Transverse colon (tissue), 4 donors: Measurements from ENCODE around the gene CLEC18A. TPM values are rescaled to one million over a fixed set of nuclear protein-coding genes. Genes with fewer than 3 reads are reported as not detected.
"Not testable (repeated sequence)": the region's sequence is repeated elsewhere in the genome, so short reads cannot be mapped to it uniquely, and the experiment has no call there.

Experiments used
- DNase-seq: peaks from one replicate; pipeline ENCODE4 v3.0.0-alpha.2; 2019
- H3K27ac ChIP-seq, 4 donors: fragments of 200-600 bp; sonication (generic); 2 replicates each; pipeline ENCODE4 v1.5.1; 2016 to 2018; ENCODE audit warnings: inconsistent platforms in 4 of 4
- H3K27me3 ChIP-seq: fragments of 200-600 bp; sonication (generic); 2 replicates; pipeline ENCODE4 v1.5.1; 2017; ENCODE audit warnings: inconsistent platforms
- H3K36me3 ChIP-seq, 4 donors: fragments of 200-600 bp; sonication (generic); 2 replicates each; pipeline ENCODE4 v1.5.1; 2017 to 2019; ENCODE audit warnings: inconsistent platforms in 4 of 4
- H3K4me1 ChIP-seq, 4 donors: fragments of 200-600 bp; sonication (generic); 2 replicates each; pipeline ENCODE4 v1.5.1; 2017 to 2020; ENCODE audit warnings: inconsistent platforms in 4 of 4
- H3K4me3 ChIP-seq, 4 donors: fragments of 200-600 bp; sonication (generic); 1 replicate in 1 of 4; 2 replicates in 3 of 4; pipeline versions ENCODE4 v1.5.1 to v1.6.1; 2017 to 2019; ENCODE audit warnings: inconsistent platforms in 4 of 4
- H3K9me3 ChIP-seq, 2 donors: fragments of 200-600 bp; sonication (generic); 2 replicates each; pipeline ENCODE4 v1.5.1; 2017 to 2019; ENCODE audit warnings: inconsistent platforms in 2 of 2
- CTCF ChIP-seq, 5 experiments: fragments of 200-600 bp in 3 of 5; fragments of 450-650 bp in 2 of 5; sonication (generic) in 3 of 5; IDR thresholded peaks; 1 replicate in 2 of 5; 2 replicates in 3 of 5; pipeline ENCODE4 v1.5.1; 2016 to 2017; ENCODE audit warnings: antibody characterized with exemption in 5 of 5, inconsistent platforms in 3 of 5, mild to moderate bottlenecking in 2 of 5, moderate library complexity in 1 of 5
- EP300 ChIP-seq: sonication (generic); formaldehyde crosslinking; IDR thresholded peaks from one replicate; pipeline ENCODE4 v1.6.1; 2017; ENCODE audit warnings: antibody characterized with exemption, low read depth
- POLR2A ChIP-seq: fragments of 450-650 bp; IDR thresholded peaks from one replicate; pipeline ENCODE4 v1.6.1; 2016; ENCODE audit warnings: antibody characterized with exemption, mild to moderate bottlenecking, moderate library complexity
- POLR2AphosphoS5 ChIP-seq, 3 donors: sonication (generic); formaldehyde crosslinking; IDR thresholded peaks; one replicate each; pipeline ENCODE4 v1.6.1; 2016; ENCODE audit warnings: antibody characterized with exemption in 3 of 3
- WGBS, 2 donors: methylation state at CpG; one replicate each; pipeline ENCODE4 v1.1.5; 2018; ENCODE audit warnings: low coverage in 1 of 2; 5-methylcytosine and 5-hydroxymethylcytosine counted together
- in situ Hi-C, 4 donors: fragments of 200-750 bp; cut with MboI; loops; one replicate each; pipeline versions ENCODE4 v1.15.0 to v1.15.1; 2017; ENCODE audit warnings: low sequenced_read_pairs in 3 of 4, low pct_ligation_motif_present in 1 of 4, low pct_unique_long_range_greater_than_20kb in 1 of 4
- intact Hi-C: fragments of 100-400 bp; cut with DNase I; formaldehyde crosslinking; loops from one replicate; pipeline ENCODE4 v1.15.1; 2023; ENCODE audit warnings: low total_unique reads
- total RNA-seq, 4 donors: library from RNA; depleted of rRNA; stranded (reverse); fragments of >200 nt; gene quantifications; one replicate each; pipeline ENCODE4 v1.1.0, GENCODE V29; 2016

Gene CLEC18A
- total RNA-seq: 1 to 10 TPM in 3 of 4 donors, under 1 TPM in 1; 0.40 to 7.8 (median 3.2) TPM

DNA sequence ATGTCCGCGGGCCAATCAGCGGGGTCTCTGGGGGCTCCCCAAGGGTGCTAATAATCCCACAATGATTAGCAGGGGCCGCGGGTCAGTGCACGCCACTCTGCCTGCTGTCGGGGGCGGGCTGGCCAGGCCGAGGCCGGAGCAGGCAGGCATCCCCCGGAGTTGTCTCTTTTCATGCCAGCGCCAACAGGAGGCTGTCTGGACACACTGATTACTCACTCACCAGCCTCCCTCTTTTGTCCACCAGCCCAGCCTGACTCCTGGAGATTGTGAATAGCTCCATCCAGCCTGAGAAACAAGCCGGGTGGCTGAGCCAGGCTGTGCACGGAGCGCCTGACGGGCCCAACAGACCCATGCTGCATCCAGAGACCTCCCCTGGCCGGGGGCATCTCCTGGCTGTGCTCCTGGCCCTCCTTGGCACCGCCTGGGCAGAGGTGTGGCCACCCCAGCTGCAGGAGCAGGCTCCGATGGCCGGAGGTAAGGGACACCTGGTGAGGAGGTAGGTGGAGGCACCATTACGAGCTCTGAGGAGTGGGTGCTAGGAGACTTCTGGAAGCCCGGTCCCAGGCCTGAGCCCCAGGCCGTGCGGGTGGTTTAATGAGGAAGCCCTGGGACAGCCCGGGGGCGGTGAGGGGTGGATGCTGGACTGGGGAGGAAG, at the start of gene CLEC18A:
TSS of gene CLEC18A (plus strand) at position 318 of the 655 bp plus-strand sequence. CDS start at position 351, 33 bp downstream.
- H3K36me3 ChIP-seq, DNase-seq, H3K9me3 ChIP-seq, H3K27me3 ChIP-seq, H3K4me1 ChIP-seq, H3K27ac ChIP-seq, in situ Hi-C loops, H3K4me3 ChIP-seq, intact Hi-C loops: not testable (repeated sequence)
- WGBS, 2 donors: no CpG with 5 or more reads among the region's 26 CpGs

- no peak for DNase-seq
- Histone ChIP-seq H3K9me3 (no peaks in the 10 kb centered on the region), H3K4me1 (peaks cover 0 to 12% (median 3%) of the 10 kb centered on the region in 4 donors), H3K27me3 (no peaks in the 10 kb centered on the region), H3K27ac (peak overlapping the region in 2 of 4 donors; percentile 3 to 4), H3K36me3 (peaks cover 0 to 10% (median 1%) of the 10 kb centered on the region in 4 donors), H3K4me3 (no peak overlapping the region)
- WGBS, 2 donors: 85 to 89% methylated on average over 8 of the region's 8 CpGs
- intact Hi-C loops (no loop called here), in situ Hi-C loops (no loop called here)
- TF ChIP-seq CTCF (IDR thresholded peaks at IDR 0.05) (no peak), EP300 (no peak), POLR2AphosphoS5 (IDR thresholded peaks at IDR 0.05) (no peak), POLR2A (no peak)
These were observed 47.2 kb upstream of the CLEC18A start for GRCh38 chr16:69903865-69904415.

GRCh38 chr16:69904495-69905170, 46.5 kb upstream of the CLEC18A start:
- intact Hi-C loops: no loop called here
- Histone ChIP-seq H3K9me3 (no peaks in the 10 kb centered on the region), H3K27me3 (no peaks in the 10 kb centered on the region), H3K4me1 (peaks cover 0 to 12% (median 3%) of the 10 kb centered on the region in 4 donors), H3K4me3 (no peak overlapping the region), H3K27ac (peak overlapping the region in 1 of 4 donors; percentile 20), H3K36me3 (peaks cover 0 to 15% (median 4%) of the 10 kb centered on the region in 4 donors)
- peak; percentile 41 for DNase-seq
- 69 to 81% methylated on average over 7 to 9 of the region's 9 CpGs for WGBS, 2 donors
- in situ Hi-C loops: no loop called here
- no peak for TF ChIP-seq EP300
- no peak for TF ChIP-seq CTCF (IDR thresholded peaks at IDR 0.05)
- no peak for TF ChIP-seq POLR2AphosphoS5 (IDR thresholded peaks at IDR 0.05)
- no peak for TF ChIP-seq POLR2A

DNA sequence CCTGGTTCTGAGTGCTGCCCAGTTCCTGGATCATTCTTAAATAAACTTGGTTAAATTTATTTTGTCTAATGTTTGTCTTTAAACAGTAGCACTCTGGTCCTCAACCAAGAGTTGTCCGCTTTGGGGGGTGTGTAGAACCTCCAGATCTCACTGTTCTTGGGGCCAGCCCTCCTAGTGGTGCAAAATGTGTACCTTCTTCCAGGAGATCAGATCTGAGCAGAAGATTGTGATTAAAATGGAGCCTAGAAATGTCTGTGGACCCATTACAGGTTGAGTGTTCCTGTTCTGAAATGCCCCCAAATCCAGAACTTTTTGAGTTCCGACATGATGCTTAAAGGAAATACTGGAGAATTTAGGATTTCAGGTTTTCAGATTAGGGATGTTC, 46.0 kb upstream of the CLEC18A start:
- Histone ChIP-seq H3K4me1 (peaks cover 0 to 12% (median 3%) of the 10 kb centered on the region in 4 donors), H3K36me3 (peaks cover 0 to 15% (median 4%) of the 10 kb centered on the region in 4 donors), H3K9me3 (no peaks in the 10 kb centered on the region), H3K27me3 (no peaks in the 10 kb centered on the region), H3K27ac (peak overlapping the region in 1 of 4 donors; percentile 20), H3K4me3 (no peak overlapping the region)
- DNase-seq: no peak
- in situ Hi-C loops: no loop called here
- no peak for TF ChIP-seq POLR2A
- TF ChIP-seq EP300: no peak
- TF ChIP-seq CTCF (IDR thresholded peaks at IDR 0.05): peak in 1 of 5 experiments; percentile 17
- intact Hi-C loops: no loop called here
- WGBS, 2 donors: 66 to 70% methylated on average over 2 of the region's 2 CpGs
